Kidney epithelial cell (primary cell): ENCODE results near the gene RTEL1. TPM values are rescaled to one million over a fixed set of nuclear protein-coding genes. Genes with fewer than 3 reads are reported as not detected.
A peak's percentile ranks its signal among the peaks of the same experiment; 100 is the strongest.

ENCODE experiments used
- DNase-seq: peaks from one replicate; pipeline ENCODE4 v3.0.0-alpha.2; 2010; ENCODE audit warnings: low read depth
- H3K27me3 ChIP-seq: 2 replicates; pipeline ENCODE4 v1.6.0; 2011; ENCODE audit warnings: low read length; ENCODE audit not compliant: control insufficient read depth, insufficient read depth
- H3K36me3 ChIP-seq: 2 replicates; pipeline ENCODE4 v1.5.1; 2011; ENCODE audit warnings: low read length; ENCODE audit not compliant: control insufficient read depth, insufficient read depth
- H3K4me3 ChIP-seq: 2 replicates; pipeline ENCODE4 v1.5.1; 2011; ENCODE audit warnings: low read depth, mild to moderate bottlenecking, control low read depth, low read length
- total RNA-seq: library from RNA; depleted of rRNA; stranded (reverse); fragments of >200 nt; gene quantifications from 2 replicates; pipeline ENCODE4 v1.2.3, GENCODE V29; 2015
- TF ChIP-seq, protein P1 (sequence below): IDR thresholded peaks from 2 replicates; pipeline ENCODE4 v1.5.1; 2011; ENCODE audit warnings: mild to moderate bottlenecking, moderate library complexity, low read length, control low read depth, inconsistent platforms; ENCODE audit not compliant: insufficient read depth, poor library complexity, severe bottlenecking

The RTEL1 gene
- total RNA-seq, 1 donor from 2014 or later, result 30.7 TPM

GRCh38 chr20:63653041-63653973 is 4.8 kb upstream of the RTEL1 start, which contains the start of gene STMN3:
STMN3 (minus strand) TSS chr20:63653424; CDS start chr20:63653345, 79 bp downstream.
- Histone ChIP-seq H3K36me3 (no peaks in the 10 kb centered on the region), H3K4me3 (peak within 1 kb of the TSS; percentile 67), H3K27me3 (peaks cover 2% of the 10 kb centered on the region)
- peak; percentile 63 for DNase-seq
- TF ChIP-seq, protein P1, sequence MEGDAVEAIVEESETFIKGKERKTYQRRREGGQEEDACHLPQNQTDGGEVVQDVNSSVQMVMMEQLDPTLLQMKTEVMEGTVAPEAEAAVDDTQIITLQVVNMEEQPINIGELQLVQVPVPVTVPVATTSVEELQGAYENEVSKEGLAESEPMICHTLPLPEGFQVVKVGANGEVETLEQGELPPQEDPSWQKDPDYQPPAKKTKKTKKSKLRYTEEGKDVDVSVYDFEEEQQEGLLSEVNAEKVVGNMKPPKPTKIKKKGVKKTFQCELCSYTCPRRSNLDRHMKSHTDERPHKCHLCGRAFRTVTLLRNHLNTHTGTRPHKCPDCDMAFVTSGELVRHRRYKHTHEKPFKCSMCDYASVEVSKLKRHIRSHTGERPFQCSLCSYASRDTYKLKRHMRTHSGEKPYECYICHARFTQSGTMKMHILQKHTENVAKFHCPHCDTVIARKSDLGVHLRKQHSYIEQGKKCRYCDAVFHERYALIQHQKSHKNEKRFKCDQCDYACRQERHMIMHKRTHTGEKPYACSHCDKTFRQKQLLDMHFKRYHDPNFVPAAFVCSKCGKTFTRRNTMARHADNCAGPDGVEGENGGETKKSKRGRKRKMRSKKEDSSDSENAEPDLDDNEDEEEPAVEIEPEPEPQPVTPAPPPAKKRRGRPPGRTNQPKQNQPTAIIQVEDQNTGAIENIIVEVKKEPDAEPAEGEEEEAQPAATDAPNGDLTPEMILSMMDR, result no peak

DNA sequence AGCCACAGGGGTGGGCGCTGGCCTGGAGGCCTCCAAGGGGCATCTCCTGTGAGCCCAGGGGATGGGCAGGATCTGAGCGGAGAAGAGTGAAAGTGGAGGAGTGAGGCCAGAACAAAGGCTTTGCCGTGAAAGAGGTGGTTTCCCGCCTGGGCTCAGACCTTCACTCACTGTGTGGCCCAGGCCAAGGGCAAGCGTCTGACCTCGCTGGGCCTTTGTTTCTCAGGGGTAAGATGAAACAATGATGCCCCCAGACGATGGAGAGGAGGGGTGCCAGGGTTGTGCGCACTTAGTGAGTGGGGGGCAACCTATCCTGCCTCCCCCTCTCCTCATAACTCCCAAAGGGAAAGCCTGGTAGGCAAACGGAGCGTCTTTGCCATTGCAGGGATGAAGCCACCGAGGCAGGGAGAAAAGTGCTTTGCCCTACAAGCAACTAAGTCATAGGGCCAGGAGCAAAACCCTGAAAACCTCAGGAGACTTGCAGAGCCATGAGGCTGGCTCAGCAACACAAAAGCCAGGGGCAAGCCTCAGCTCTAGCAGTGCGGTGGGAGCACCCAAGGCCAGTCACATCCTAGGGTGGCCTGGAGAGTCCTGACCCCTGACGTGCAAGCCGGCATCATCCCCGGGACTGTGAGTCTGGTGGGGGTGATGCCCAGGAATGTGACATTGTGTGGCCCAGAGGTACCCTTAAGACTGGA is 4.0 kb upstream of the RTEL1 start:
- TF ChIP-seq, protein P1, result no peak
- DNase-seq, result no peak
- Histone ChIP-seq H3K36me3 (no peaks in the 10 kb centered on the region), H3K4me3 (peak overlapping the region; percentile 33), H3K27me3 (peaks cover 2% of the 10 kb centered on the region)

GRCh38 chr20:63655249-63655648 is 2.9 kb upstream of the RTEL1 start:
- TF ChIP-seq, protein P1, result no peak
- no peak overlapping the region for H3K4me3 ChIP-seq
- no peak for DNase-seq
- H3K36me3 ChIP-seq, result no peaks in the 10 kb centered on the region
- peaks cover 2% of the 10 kb centered on the region for H3K27me3 ChIP-seq

DNA sequence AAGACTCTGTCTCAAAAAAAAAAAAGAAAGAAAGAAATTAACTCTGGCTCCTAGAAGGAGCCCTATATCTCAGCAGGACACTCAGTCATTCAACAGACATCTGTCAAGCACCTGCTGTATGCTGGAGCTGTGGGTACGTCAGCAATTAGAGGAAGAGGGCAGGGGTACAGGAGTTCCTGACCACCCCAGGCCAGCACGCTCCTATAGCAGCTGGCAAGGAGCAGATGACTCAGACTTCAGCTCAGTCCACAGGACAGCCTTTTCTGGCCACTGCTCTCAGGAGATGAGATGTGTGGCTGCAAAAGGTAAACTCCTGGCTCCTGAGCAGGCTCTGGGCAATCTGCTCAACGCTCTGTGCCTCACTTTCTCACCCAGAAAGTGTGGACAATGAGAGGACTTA is 1.7 kb upstream of the RTEL1 start:
- peaks cover 2% of the 10 kb centered on the region for H3K27me3 ChIP-seq
- no peak for DNase-seq
- no peaks in the 10 kb centered on the region for H3K36me3 ChIP-seq
- TF ChIP-seq, protein P1, result no peak
- H3K4me3 ChIP-seq, result no peak overlapping the region

GRCh38 chr20:63657260-63657936 is 714 bp upstream of the RTEL1 start:
- TF ChIP-seq, protein P1, result no peak
- H3K27me3 ChIP-seq, result no peaks in the 10 kb centered on the region
- no peaks in the 10 kb centered on the region for H3K36me3 ChIP-seq
- DNase-seq, result no peak
- peak overlapping the region; percentile 76 for H3K4me3 ChIP-seq
